GM04503 (cell line): Measurements from ENCODE around the gene CASZ1.

Experiments
- DNase-seq: peaks from one replicate; pipeline ENCODE4 v3.0.0-alpha.2; 2012; ENCODE audit warnings: low read depth

CASZ1 gene, protein sequence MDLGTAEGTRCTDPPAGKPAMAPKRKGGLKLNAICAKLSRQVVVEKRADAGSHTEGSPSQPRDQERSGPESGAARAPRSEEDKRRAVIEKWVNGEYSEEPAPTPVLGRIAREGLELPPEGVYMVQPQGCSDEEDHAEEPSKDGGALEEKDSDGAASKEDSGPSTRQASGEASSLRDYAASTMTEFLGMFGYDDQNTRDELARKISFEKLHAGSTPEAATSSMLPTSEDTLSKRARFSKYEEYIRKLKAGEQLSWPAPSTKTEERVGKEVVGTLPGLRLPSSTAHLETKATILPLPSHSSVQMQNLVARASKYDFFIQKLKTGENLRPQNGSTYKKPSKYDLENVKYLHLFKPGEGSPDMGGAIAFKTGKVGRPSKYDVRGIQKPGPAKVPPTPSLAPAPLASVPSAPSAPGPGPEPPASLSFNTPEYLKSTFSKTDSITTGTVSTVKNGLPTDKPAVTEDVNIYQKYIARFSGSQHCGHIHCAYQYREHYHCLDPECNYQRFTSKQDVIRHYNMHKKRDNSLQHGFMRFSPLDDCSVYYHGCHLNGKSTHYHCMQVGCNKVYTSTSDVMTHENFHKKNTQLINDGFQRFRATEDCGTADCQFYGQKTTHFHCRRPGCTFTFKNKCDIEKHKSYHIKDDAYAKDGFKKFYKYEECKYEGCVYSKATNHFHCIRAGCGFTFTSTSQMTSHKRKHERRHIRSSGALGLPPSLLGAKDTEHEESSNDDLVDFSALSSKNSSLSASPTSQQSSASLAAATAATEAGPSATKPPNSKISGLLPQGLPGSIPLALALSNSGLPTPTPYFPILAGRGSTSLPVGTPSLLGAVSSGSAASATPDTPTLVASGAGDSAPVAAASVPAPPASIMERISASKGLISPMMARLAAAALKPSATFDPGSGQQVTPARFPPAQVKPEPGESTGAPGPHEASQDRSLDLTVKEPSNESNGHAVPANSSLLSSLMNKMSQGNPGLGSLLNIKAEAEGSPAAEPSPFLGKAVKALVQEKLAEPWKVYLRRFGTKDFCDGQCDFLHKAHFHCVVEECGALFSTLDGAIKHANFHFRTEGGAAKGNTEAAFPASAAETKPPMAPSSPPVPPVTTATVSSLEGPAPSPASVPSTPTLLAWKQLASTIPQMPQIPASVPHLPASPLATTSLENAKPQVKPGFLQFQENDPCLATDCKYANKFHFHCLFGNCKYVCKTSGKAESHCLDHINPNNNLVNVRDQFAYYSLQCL (N-terminal part only)

DNA sequence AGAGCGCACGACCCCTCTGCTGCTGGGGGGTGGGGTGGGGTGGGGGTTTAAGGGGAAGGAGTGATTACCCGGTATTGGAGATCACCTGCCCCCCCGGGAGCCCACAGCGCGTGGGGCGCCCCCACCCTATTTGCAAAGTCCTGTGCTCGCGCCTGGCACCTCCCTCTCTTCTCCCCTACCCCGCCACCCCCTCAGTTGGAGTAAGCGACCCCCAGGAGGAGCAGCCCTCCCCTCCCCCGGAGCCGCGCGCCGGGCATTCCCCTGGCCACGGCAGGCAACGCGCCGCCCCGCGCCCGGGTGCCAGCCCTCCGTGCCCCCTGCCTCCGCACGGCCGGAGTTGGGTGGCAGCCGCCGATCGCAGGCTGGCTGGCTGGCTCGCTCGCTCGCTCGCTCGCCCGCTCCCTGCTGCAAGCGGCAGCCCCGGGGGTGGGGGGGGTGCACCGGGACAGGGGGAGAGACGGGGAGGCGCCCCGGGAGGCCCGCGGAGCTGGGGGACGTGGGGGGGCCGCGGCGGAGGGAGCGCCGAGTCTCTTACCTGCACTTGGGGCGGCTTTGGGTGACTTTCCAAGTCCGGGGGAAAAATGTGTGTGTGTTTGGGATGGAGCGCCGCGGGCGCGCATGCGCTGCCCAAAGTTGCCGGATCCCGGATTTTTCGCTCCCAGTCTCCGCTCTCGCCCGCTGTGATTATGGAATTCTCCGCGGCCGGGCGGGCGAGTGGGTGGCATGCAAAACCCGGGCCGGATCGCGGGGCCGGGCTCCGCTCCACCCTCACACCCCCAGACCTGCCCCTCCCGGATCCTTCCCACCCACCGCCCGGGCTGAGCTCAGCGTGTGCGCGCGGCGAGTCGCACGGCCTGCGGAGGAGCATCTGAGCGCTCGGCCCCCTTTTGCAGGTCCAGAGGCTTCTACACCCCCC, at the start of gene CASZ1:
CASZ1 (minus strand) TSS at position 618 of the 916 bp plus-strand sequence. CDS start 102,757 bp downstream, outside the sequence.
- DNase-seq, result peak; percentile 53

DNA sequence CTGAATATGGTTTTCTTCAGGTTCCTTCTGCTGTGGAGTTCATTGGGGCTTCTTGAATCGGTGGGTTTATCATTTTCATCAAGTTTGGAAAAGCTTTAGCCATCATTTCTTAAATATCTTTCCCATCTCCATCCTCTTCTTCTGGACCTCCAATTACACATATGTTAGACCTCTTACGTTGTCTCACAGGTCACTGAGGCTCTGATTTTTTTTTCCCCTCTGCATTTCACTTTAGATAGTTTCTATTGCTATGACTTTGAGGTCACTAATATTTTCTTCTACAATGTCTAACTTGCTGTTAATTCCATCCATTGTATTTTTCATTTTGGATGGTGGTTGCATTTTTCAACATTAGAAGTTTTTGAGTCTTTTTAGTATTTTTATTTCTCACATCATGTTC, 47.3 kb upstream of the CASZ1 start:
- no peak for DNase-seq

DNA sequence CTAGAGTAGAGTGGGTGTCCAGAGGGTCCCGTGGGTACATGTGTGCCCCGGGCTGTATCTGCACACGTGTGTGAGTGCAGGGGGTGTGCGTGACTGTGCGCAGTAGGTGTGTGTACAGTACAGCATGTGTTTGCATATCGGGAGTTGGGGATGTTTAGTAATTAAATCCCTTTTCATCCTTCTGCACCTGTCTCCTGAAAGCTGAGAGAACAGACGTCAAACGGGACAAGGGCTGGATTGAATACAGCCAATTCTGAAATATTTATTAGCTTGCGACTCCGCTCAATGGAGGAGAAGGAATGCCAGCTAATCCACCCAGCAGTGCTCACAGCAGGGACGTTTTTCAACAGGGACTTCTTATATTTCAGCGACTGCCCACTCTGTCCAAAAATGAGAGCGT, 44.7 kb upstream of the CASZ1 start:
- no peak for DNase-seq

DNA sequence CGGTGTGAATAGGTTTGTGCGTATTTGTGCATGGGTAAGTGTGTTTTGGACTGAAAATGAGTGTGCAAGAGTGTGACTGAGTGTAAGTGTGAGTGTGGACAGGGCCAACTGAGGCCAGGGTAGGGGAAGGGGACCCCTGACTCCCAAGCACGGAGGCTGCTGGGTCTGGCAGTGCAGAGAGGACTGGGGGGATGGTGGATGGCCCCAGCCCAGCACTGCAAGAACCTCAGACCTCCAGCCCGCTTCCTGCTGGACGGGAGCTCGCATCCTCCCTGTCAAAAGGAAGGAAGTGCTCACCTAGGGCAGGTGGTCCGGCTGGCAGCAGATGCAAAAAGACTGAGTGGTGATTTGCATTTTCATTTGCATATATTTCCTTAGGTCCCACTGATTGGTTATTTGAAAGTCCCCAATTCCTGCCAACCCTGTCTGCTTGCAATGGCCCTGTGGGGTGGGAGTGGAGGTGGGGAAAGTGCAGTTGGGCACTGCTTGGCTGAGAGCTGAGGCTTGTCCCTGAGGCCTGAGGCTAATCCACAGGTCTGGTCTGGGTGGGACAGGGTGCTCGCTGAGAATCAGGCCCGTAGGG, 42.8 kb upstream of the CASZ1 start:
- DNase-seq, result no peak

DNA sequence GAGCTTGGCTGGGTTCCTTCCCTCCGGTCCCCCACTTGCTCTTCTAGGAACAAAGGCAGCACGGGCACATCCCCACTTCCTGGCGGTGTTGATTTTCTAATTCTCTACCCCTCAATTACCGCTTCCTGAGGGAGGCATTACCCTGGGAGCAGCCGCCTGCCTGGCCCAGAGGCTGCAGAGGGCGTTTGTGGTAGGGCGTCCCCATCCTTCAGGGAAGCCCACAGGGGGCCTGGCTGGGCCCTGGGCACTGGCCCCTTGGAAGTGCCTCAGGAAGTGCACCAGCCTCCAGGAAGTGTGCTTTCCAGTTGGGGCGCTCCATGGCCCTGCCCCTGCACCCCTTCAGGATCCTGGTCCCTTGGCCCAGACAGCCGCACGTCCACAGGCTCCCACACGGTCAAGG, 42.1 kb upstream of the CASZ1 start:
- DNase-seq, result no peak

DNA sequence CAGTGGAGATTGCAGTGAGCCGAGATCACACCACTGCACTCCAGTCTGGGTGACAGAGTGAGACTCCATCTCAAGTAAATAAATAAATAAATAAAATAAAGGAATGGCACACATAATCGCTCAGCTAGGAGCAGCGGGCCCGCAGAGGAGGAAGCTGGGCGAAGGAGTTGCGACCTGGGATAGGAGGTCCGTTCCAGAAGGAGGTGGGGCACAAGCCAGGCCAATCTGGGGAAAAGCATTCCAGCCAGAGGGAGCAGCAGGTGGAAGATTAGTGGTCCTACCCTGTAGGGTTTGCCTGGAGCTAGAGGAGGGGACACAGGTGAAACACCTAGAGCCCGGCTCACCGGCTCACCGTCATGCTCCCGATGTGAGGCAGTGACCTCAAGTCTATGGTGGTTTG, 40.3 kb upstream of the CASZ1 start:
- no peak for DNase-seq

DNA sequence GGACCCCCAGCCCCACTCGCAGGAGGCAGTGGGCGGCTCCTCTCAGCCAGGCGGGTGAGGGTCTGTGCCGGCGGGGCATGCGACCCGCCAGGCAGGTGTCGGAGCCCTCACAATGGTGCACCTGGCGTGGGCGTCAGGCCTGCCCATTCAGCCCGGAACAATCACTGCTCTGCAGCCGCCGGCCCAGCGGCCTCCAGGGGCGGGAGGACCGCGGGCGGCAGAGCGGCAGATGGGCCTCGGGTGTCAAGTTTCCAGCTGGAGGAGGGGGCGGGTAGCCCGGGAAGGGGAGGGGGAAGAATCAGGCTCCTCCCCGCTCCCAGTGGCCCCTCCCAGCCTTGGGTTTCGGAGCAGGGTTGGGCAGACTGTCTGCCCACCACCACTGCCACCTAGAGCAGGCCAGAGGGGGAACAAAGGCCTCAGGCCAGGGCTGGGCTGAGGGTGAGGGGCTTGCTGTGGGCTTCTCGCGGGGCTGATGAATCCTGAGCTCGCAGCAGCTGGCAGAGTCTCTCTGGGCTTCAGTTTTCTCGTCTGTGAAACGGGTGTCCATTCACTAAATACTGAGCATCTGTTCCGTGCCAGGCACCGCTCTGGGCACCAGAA, 39.5 kb upstream of the CASZ1 start:
- no peak for DNase-seq

DNA sequence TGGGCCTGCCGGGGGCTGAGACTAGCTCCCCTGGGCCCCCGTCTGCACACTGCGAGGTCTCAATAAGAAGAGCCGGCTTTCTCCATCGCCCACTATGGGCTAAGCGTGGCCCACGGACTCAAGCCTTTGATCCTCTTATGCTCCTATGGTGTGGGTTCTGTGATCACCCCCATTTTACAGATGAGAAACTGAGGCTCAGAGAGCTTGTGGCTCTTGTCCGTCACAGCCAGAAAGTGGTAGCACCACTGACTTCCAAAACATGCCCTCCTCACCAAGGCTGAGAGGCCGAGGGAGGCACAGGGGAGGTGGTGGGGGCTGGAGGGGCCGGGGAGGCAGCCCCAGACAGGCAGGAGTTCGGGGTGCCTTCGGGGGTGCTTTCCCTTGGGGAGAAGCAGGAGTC, 39.0 kb upstream of the CASZ1 start:
- DNase-seq, result no peak

DNA sequence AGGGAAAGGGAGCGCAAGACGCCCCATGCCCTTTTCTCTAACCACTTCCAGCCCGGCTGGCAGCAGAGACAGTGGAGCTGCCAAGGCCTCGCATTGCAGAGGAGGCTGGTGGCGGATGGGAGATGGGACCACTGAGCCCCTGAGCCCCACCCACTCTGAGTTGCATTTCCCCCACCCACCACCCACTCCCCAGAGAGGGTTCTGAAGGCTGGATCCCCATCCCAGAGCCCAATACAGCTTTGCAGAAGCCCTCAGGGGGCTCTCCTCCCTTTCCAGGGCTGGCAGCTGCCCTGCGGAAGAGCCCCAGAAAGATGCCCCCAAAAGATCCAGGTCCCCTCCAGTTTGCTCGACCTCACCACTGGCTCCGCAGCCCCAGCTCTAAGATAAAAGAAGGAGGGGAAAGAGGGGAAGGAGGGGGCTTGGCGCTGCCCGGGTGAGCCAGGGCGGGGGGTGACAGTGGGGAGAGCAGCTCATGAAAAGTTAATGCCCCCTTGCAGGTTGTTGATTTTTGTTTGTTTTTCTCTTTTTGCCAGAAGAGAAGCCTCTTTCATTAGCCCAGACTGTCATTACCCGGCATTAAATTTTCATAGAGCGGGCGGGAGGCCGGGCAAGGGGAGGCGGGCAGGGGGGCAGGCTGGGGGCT, 38.4 kb upstream of the CASZ1 start:
- DNase-seq, result no peak

DNA sequence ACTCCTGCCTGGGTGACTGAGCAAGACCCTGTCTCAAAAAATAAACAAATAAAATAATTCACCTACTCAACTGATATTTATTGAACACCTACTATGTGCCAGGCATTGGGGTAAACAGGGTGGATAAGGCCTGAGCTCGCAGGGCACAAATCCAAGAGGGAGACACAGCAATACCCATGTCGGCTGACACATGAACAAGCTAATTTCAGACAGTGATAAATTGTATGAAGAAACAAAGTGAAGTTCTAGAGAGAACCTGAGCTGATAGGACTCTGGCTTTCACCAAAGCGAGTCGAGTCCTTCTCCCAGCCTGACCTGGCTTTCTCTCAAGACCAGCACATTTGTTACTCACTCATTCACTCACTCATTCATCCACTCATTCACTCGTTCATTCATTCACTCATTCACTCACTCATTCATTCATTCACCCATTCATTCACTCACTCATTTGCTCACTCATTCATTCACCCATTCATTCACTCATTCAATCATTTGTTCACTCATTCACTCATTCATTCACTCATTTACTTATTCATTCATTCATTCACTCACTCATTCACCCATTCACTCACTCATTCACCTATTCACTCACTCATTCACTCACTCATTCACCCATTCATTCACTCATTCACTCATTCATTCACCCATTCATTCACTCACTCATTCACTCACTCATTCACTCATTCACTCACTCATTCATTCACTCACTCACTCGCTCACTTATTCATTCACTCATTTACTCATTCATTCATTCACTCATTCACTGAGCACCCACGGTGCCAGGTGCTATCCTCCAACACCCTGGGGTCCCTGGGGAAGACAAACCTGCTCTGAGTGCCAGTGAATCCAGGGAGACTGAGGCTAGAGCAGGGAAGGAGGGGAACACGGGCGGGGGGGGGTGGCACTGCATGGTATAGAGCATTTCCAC, 37.4 kb upstream of the CASZ1 start:
- no peak for DNase-seq

DNA sequence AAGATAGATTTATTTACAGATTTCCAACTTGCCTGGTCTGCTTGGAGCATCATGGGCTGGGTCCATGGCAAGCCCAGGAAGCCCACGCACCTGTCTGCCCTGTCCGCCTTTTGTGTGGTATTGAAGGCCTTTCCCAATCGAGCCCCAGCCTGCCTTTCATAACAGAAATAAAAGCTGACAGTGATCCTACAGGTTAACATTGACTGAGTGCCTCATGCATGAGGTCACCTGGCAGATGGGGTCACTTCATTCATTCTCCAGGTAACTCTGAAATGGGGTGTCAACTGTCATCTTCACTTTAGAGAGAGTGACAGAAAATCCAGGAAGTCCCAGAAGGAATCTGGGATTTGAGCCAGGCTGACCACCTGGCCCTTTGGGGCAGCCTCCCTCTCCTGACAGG, 36.3 kb upstream of the CASZ1 start:
- no peak for DNase-seq

DNA sequence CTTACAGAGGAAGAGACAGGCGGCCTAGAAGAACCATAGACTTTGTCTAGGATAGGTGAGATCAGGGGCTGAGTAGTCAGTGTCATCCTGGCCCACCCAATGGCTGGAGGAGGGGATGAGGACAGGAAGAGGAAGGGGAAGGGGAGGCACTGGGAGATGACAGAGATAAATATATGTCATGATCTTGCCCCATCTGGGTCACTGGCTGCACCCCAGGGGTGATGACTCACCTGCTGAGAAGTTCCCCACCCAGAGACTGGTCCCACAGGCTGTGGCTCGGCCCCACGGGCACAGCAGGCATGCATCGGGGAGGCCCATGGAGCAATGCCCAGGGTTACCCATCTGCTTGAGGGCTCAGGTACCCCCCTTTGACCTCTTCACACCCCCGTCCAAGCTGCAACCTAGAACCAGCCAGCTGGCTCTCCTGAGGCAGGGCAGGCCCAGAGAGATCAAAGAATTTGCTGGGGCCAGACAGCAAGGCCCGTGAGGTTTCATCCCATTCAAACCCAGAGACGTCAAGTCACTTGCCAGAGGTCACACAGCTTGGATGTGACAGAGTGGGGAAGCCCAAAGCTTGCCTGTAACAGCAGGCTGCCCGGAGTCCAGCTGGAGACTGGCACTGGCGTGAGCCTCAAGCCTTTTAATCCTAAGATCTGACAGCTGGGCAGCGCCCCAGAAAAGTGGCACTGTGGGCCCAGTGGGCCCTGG, 34.7 kb upstream of the CASZ1 start:
- no peak for DNase-seq

DNA sequence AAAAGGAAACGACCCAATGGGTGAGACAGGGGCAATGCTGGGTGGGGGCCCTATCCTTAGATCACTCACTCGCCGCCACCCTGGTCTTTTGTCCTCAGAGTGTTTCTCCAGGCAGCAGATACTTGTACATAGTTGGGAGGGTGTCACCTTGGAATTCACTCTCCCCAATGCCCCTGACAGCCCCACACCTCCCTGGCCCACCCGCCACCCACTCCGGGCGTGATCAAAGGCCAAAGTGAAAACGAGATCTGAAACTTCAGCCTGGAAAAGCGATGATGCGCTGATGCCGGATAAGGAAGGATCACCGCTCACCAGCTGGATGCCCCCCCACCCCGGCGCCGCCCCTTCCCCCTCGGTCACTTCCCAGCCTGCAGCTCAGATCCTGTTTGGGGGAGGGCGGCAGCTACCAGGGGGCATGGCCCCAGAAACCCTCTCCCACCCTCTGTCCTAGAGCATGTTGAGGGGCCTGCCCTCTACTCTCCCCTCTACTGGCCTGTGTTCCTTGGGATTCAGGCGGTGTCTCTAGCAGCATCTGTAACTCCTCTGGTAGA, 33.6 kb upstream of the CASZ1 start:
- DNase-seq, result no peak

DNA sequence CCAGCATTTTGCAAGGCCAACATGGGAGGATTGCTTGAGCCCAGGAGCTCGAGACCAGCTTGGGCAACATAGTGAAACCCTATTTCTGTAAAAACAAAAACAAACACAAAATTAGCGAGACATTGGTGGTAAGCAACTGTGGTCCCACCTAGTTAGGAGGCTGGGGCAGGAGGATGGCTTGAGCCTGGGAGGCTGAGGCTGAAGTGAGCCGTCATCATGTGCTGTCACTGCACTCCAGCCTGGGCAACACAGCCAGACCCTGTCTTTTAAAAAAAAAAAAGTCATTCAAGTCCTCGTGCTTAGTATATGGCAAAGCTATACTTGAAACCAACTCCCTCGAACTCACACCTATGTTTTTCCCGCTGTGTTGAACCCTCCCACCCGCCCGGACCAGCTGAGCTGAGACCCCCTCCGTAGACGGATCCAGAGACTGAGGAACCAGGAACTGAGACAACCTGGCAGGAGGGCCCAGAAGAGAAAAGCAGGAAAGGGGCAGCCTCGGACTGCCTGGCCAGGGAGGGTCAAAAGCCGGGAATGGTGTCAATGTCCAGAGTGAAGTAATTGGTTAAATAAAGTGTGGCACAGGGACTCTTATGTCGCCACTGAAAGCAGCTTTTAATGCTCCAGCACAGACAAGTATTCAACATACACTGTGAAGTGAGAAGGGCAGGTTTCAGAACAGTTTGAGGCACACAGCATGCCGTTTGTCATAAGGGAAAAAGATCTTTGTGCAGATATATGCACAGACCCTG, 32.8 kb upstream of the CASZ1 start:
- no peak for DNase-seq

DNA sequence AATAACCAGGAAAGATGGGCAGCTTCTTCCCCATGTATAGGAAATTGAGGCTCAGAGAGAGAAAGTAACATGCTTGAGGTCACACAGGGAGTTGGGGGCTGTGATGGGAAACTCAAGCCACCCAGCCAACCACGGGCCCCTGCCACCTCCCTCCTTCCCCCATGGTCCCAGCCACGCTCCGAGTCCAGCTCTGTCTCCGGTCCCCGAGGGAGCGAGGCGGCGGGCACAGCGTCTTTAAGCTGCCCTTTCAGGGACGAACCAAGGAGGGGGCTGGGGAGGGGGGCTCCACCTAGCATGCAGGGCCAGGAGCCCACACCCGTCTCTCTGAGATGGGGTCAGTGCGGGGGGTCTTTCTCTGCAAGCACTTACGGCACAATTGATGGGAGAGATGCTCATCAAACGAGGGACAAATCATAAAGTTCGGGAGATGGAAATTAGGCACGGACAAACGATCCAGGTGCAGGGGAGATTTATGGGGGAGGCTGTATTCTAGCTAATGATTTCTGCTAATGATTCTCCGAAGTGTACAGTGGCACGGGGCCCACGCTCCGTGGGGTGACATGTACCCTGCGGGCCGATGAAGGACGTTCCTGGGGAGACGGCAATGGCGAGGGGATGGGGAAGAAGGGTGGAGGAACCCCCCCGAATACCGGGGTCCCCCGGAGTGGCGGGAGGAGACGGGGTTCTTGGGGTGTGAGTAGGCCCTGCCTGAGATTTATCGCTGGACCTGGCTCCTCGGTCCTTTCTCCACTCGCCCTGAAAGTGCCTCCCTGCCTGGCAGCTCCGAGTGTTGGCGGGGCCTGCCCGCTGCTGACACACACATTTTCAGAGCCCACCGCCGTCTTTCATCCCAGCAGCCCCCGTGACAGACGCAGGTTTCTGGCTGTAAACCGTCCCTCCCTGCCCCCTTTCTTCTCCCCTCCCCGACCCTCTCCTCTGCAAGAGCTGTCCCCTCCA, 31.2 kb upstream of the CASZ1 start:
- no peak for DNase-seq

DNA sequence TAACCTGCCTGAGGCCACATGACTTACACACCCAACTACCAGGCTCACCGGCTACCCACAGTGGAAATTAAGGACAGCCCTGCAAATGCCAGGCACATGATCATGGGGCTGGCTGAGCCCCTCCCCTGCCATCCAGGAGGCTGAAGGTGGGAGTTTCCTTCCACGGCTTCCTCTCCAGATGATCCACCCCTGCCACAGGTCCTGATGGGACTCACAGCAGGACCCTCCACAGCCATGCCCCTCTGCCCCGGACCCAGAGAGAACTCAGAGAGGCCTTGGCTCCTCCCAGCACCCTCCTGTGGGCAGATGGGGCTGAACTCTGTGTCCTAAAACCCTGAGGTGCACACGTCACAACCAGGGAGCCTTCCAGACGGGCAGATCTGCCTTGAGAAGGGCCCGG, 29.1 kb upstream of the CASZ1 start:
- no peak for DNase-seq
